Neural progenitor cell (in vitro differentiated cells): ENCODE data around the gene PRB4. TPM values are rescaled to one million over a fixed set of nuclear protein-coding genes. Genes with fewer than 3 reads are reported as not detected.
"Not testable (repeated sequence)": the region's sequence is repeated elsewhere in the genome, so short reads cannot be mapped to it uniquely, and the experiment has no call there.

Experiments used
- DNase-seq: peaks from one replicate; pipeline ENCODE4 v3.0.0-alpha.2; 2016; ENCODE audit warnings: low spot score
- H2AFZ ChIP-seq: fragments of 200-600 bp; sonication (generic); replicated peaks from 2 replicates; pipeline ENCODE4 v1.6.1; 2016; ENCODE audit warnings: antibody characterized with exemption
- H3F3A ChIP-seq: fragments of 200-600 bp; sonication (generic); 2 replicates; pipeline ENCODE4 v1.6.1; 2016; ENCODE audit warnings: antibody characterized with exemption, low read depth
- H3K27ac ChIP-seq: fragments of 200-600 bp; sonication (generic); 2 replicates; pipeline ENCODE4 v1.5.1; 2016; ENCODE audit warnings: mild to moderate bottlenecking
- H3K27me3 ChIP-seq: fragments of 200-600 bp; sonication (generic); 2 replicates; pipeline ENCODE4 v1.6.1; 2016; ENCODE audit warnings: mild to moderate bottlenecking, moderate library complexity
- H3K36me3 ChIP-seq: fragments of 200-600 bp; sonication (generic); 2 replicates; pipeline ENCODE4 v1.5.1; 2016
- H3K4me1 ChIP-seq: fragments of 200-600 bp; sonication (generic); 2 replicates; pipeline ENCODE4 v1.6.1; 2016; ENCODE audit warnings: mixed run types
- H3K4me2 ChIP-seq: fragments of 200-600 bp; sonication (generic); 2 replicates; pipeline ENCODE4 v1.6.1; 2016
- H3K4me3 ChIP-seq: fragments of 200-600 bp; sonication (generic); 2 replicates; pipeline ENCODE4 v1.5.1; 2016
- H3K79me2 ChIP-seq: fragments of 200-600 bp; sonication (generic); 2 replicates; pipeline ENCODE4 v1.6.1; 2016; ENCODE audit warnings: low read depth
- H3K9ac ChIP-seq: fragments of 200-600 bp; sonication (generic); 2 replicates; pipeline ENCODE4 v1.6.1; 2016
- H3K9me3 ChIP-seq: fragments of 200-600 bp; sonication (generic); 2 replicates; pipeline ENCODE4 v1.5.1; 2016; ENCODE audit warnings: low read depth
- H4K20me1 ChIP-seq: fragments of 200-600 bp; sonication (generic); 2 replicates; pipeline ENCODE4 v1.6.1; 2016; ENCODE audit warnings: low read depth
- H3K27ac Mint-ChIP-seq: 3 replicates; pipeline ENCODE4 v1.8.0; 2021; ENCODE audit warnings: mixed read lengths
- H3K27me3 Mint-ChIP-seq: 2 replicates; pipeline ENCODE4 v1.8.0; 2022; ENCODE audit warnings: low read depth, mild to moderate bottlenecking, inconsistent platforms, moderate library complexity, mixed read lengths; ENCODE audit not compliant: insufficient read depth
- H3K36me3 Mint-ChIP-seq: 3 replicates; pipeline ENCODE4 v1.8.0; 2021; ENCODE audit warnings: mixed read lengths
- H3K4me1 Mint-ChIP-seq: 3 replicates; pipeline ENCODE4 v1.8.0; 2021; ENCODE audit warnings: mixed read lengths
- H3K4me3 Mint-ChIP-seq: 3 replicates; pipeline ENCODE4 v1.8.0; 2021; ENCODE audit warnings: mild to moderate bottlenecking, moderate library complexity, mixed read lengths
- H3K9me3 Mint-ChIP-seq: 3 replicates; pipeline ENCODE4 v1.8.0; 2020; ENCODE audit warnings: mixed read lengths
- CTCF ChIP-seq: fragments of 200-600 bp; sonication (generic); IDR thresholded peaks from 2 replicates; pipeline ENCODE4 v1.5.1; 2017; ENCODE audit warnings: antibody characterized with exemption, mild to moderate bottlenecking
- EZH2 ChIP-seq: fragments of 200-600 bp; sonication (generic); IDR thresholded peaks from 2 replicates; pipeline ENCODE4 v1.6.1; 2017; ENCODE audit warnings: antibody characterized with exemption, mild to moderate bottlenecking, moderate library complexity
- EZH2phosphoT487 ChIP-seq: fragments of 200-600 bp; sonication (generic); IDR thresholded peaks from 2 replicates; pipeline ENCODE4 v1.6.1; 2017; ENCODE audit warnings: antibody characterized with exemption
- total RNA-seq: library from RNA; depleted of rRNA; stranded (reverse); fragments of >200 nt; gene quantifications from 2 replicates; pipeline ENCODE4 v1.2.3, GENCODE V29; 2015; ENCODE audit warnings: low replicate concordance

The PRB4 gene
- total RNA-seq: not detected in 2 replicates

GRCh38 chr12:11310336-11310735 lies at the start of gene PRB4:
Gene PRB4, minus strand, starts transcription at chr12:11310436. Its CDS starts 38 bp downstream, at chr12:11310398.
- Mint-ChIP-seq H3K4me3 (no peak within 1 kb of the TSS), H3K9me3 (no peaks in the 10 kb centered on the region), H3K27ac (no peak within 1 kb of the TSS), H3K36me3 (no peaks in the 10 kb centered on the region), H3K4me1 (no peaks in the 10 kb centered on the region), H3K27me3 (peaks cover 4% of the 10 kb centered on the region)
- Histone ChIP-seq H3K79me2 (no peaks in the 10 kb centered on the region), H3F3A (no peaks in the 10 kb centered on the region), H4K20me1 (no peaks in the 10 kb centered on the region), H2AFZ (no peak within 1 kb of the TSS), H3K27me3 (no peaks in the 10 kb centered on the region), H3K4me2 (no peak within 1 kb of the TSS), H3K9me3 (no peaks in the 10 kb centered on the region), H3K4me1 (no peaks in the 10 kb centered on the region), H3K36me3 (no peaks in the 10 kb centered on the region), H3K9ac (no peak within 1 kb of the TSS), H3K27ac (no peak within 1 kb of the TSS), H3K4me3 (no peak within 1 kb of the TSS)
- DNase-seq: no peak
- TF ChIP-seq EZH2phosphoT487: no peak
- TF ChIP-seq EZH2: no peak
- TF ChIP-seq CTCF: no peak

- H3K27ac ChIP-seq, H3K4me2 ChIP-seq, H2AFZ ChIP-seq, H3K4me3 Mint-ChIP-seq, H3K4me1 ChIP-seq, H3K9ac ChIP-seq, H3K36me3 Mint-ChIP-seq, H3K27ac Mint-ChIP-seq, DNase-seq, H3K9me3 ChIP-seq, H3K36me3 ChIP-seq, H3K4me3 ChIP-seq, H3F3A ChIP-seq, H3K9me3 Mint-ChIP-seq, H3K4me1 Mint-ChIP-seq, H3K79me2 ChIP-seq, H3K27me3 ChIP-seq, H4K20me1 ChIP-seq, H3K27me3 Mint-ChIP-seq: not testable (repeated sequence)
Observed at GRCh38 chr12:11351736-11352135, 41.5 kb upstream of the PRB4 start.

- H3K9ac ChIP-seq: no peak overlapping the region
- H3K36me3 ChIP-seq: no peaks in the 10 kb centered on the region
- no peak overlapping the region for H2AFZ ChIP-seq
- no peak overlapping the region for H3K4me3 ChIP-seq
- H3K4me2 ChIP-seq: no peak overlapping the region
- Mint-ChIP-seq H3K9me3 (no peaks in the 10 kb centered on the region), H3K36me3 (no peaks in the 10 kb centered on the region), H3K4me3 (no peak overlapping the region), H3K27ac (no peak overlapping the region), H3K4me1 (no peaks in the 10 kb centered on the region), H3K27me3 (peaks cover 3% of the 10 kb centered on the region)
- H3K9me3 ChIP-seq: no peaks in the 10 kb centered on the region
- H3K79me2 ChIP-seq: no peaks in the 10 kb centered on the region
- no peak for DNase-seq
- no peaks in the 10 kb centered on the region for H3K4me1 ChIP-seq
- TF ChIP-seq EZH2: no peak
- no peak for TF ChIP-seq EZH2phosphoT487
- TF ChIP-seq CTCF: no peak
- no peaks in the 10 kb centered on the region for H3F3A ChIP-seq
- no peak overlapping the region for H3K27ac ChIP-seq
- no peaks in the 10 kb centered on the region for H3K27me3 ChIP-seq
- H4K20me1 ChIP-seq: no peaks in the 10 kb centered on the region
Observed at GRCh38 chr12:11348439-11348838, 38.2 kb upstream of the PRB4 start.

GRCh38 chr12:11347810-11348209 lies 37.6 kb upstream of the PRB4 start:
- H3K27ac ChIP-seq: no peak overlapping the region
- no peak overlapping the region for H3K4me2 ChIP-seq
- no peak overlapping the region for H3K9ac ChIP-seq
- no peaks in the 10 kb centered on the region for H3K79me2 ChIP-seq
- no peaks in the 10 kb centered on the region for H3K36me3 ChIP-seq
- no peaks in the 10 kb centered on the region for H3K9me3 ChIP-seq
- Mint-ChIP-seq H3K36me3 (no peaks in the 10 kb centered on the region), H3K27ac (no peak overlapping the region), H3K4me1 (no peaks in the 10 kb centered on the region), H3K9me3 (no peaks in the 10 kb centered on the region), H3K4me3 (no peak overlapping the region), H3K27me3 (peaks cover 3% of the 10 kb centered on the region)
- H3K27me3 ChIP-seq: no peaks in the 10 kb centered on the region
- no peak overlapping the region for H2AFZ ChIP-seq
- H3K4me3 ChIP-seq: no peak overlapping the region
- no peak for TF ChIP-seq EZH2phosphoT487
- peak; percentile 35 for TF ChIP-seq CTCF
- DNase-seq: no peak
- H4K20me1 ChIP-seq: no peaks in the 10 kb centered on the region
- H3K4me1 ChIP-seq: no peaks in the 10 kb centered on the region
- no peaks in the 10 kb centered on the region for H3F3A ChIP-seq
